ENCODE data around the gene ACTG1.

The ACTG1 gene

DNA sequence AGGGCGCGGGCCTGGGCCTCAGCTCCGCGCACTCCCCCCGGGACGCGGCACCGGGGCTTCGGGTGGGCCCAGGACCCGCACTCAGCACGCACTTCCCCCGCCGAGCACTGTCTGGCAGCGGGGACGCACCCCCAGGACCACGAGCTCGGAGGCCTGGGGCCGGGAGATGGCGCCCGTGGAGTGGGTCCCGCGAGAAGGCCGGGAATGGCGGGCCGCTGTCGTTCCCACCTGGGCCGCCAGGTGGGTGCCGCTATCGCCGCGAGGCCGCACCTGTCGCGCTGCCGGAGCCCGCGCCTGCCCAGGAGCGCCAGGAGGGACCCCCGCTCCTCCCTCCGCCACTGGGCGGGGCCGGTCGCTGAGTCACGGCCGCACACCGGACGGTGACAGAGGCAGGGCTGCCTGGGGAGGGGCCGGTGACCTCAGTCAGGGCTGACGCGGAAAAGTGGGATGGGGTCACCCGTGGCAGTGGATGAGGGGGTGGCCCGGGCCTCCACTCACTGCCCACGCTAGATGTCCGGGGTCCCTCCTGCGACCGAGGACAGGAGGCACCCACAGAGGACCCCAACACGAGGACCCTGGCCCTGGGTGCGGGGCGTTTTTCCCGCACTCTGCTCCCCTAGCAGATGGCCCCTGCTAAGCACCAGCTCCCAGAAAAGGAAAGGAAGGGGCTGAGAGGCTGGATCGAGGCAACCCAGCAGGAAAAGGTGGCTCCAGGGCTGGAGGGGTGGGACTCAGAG, 6.9 kb upstream of the ACTG1 start:
- H3K9me3 Mint-ChIP-seq, result no peaks in the 10 kb centered on the region
- H3K27ac Mint-ChIP-seq, result peak overlapping the region; percentile 27
- intact Hi-C loops (cut with micrococcal nuclease), result loop anchor here (10.0 kb wide), 1 partner anchor 125 kb away; the partner anchor contains the start of gene BAHCC1

DNA sequence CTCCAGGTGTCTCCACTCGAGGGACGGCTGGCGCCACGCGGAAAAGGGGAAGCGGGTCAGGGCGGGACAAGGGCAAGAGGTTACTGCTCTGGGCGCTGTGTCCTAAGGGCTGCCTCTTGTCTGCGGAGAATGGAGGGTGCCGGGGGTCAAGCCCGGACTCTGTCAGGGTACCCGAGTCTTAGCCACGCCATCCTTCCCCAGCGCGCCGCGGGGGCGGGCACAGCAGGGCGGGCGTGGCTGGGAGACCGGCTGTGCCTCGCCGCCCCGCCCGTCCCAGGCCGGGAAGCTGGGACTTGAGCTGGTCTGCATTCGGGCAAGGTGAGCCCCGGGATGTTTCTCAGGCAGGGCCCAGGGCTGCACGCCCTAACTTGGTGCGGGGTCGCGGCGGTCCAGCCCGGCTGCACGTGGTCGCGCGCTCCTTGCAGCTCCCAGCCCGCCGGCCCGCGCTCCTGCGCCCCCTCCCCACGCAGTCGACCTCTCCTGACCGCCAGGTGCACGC, 6.2 kb upstream of the ACTG1 start:
- Mint-ChIP-seq H3K27me3 (peaks cover 36% of the 10 kb centered on the region), H3K27ac (no peak overlapping the region), H3K4me1 (ENCODE audit: low read depth) (peaks cover 44% of the 10 kb centered on the region), H3K9me3 (no peaks in the 10 kb centered on the region), H3K4me3 (peak overlapping the region; percentile 40), H3K36me3 (ENCODE audit: low read depth) (peaks cover 12% of the 10 kb centered on the region)
- intact Hi-C loops (cut with micrococcal nuclease), result loop anchor here (10.0 kb wide), 1 partner anchor 124 kb away; the partner anchor contains the start of gene BAHCC1

More for the DNA sequence above, 6.9 kb upstream of the ACTG1 start:
- H3K36me3 Mint-ChIP-seq (ENCODE audit: low read depth), result peaks cover 12% of the 10 kb centered on the region
- H3K4me3 Mint-ChIP-seq, result peak overlapping the region; percentile 40
- H3K4me1 Mint-ChIP-seq (ENCODE audit: low read depth), result peaks cover 44% of the 10 kb centered on the region
- peaks cover 42% of the 10 kb centered on the region for H3K27me3 Mint-ChIP-seq

DNA sequence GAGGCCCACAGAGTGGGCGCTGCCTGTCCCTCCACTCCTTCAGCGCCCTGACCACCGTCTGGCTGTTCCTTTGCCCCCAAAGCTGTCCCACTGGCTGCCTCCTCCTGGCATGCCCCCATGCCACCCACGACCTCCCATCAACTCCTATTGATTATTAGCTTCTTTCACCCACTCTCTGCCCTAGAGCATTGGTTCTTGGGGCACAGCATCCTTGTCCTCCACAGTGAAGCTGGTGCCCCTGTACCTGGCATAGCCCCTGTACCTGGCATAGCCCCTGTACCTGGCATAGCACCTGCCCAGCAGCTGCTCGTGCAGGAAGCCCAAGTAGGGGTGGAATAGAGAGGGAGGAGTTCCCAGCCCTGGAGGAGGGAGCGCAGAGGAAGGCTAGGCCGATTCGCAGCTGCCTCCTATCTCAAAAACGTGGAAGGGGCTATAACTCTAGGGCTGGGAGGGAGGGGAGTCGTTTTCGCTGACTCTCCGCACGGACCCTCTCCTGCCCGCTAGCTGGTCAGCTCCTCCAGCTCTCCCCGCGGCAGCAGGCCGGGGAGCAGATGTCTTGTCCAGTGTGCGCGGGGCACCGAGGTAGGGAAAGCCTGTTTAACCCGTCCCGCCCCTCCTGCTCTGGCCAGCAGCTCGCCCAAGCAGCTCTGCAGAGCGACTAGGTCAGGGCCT, 5.7 kb upstream of the ACTG1 start:
- Mint-ChIP-seq H3K9me3 (no peaks in the 10 kb centered on the region), H3K4me1 (ENCODE audit: low read depth) (peaks cover 44% of the 10 kb centered on the region), H3K4me3 (peak overlapping the region; percentile 44), H3K27me3 (peaks cover 30% of the 10 kb centered on the region), H3K27ac (no peak overlapping the region), H3K36me3 (ENCODE audit: low read depth) (peaks cover 12% of the 10 kb centered on the region)
- intact Hi-C loops (cut with micrococcal nuclease), result loop anchor here (10.0 kb wide), 1 partner anchor 123 kb away; the partner anchor contains the start of gene BAHCC1

DNA sequence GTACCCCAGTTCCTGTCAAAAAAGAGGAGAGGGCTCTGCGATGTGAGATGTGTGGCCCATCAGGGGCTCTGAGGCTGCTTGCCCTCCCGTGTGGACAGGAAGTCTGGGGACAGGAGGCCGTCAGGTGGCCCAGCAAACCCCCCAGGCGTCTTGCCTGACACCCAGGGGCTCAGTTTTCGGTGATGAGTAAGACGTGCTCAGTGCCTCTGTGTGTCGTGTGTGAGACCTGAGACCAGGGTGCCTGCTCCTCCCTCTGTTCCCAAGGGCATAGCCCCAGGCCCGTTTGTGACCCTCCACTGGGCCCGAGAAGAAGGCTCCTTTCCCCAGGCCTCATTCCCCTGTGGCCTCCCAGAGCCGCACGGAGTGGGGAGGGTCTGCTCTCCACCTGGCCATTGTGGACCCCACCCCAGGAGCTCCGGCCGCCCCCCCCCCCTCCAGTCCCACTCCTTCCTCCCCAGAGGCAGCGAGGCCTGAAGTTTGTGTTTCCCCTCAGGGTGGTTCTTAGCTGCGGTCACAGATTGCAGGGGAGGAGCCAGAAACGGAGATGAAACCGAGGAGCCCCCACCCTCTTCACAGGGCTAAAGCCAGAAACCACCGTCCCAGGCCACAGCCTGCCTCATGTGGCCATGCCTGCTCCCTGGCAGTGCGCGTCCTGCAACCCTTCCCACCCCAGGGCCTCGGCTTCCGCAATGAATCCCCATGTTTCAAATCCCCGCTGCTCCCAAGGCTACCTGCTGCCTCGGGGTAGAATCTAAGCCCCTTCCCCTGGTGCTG, 4.9 kb upstream of the ACTG1 start:
- Mint-ChIP-seq H3K4me1 (ENCODE audit: low read depth) (peaks cover 43% of the 10 kb centered on the region), H3K4me3 (peak overlapping the region; percentile 44), H3K9me3 (no peaks in the 10 kb centered on the region), H3K27me3 (peaks cover 23% of the 10 kb centered on the region), H3K36me3 (ENCODE audit: low read depth) (peaks cover 13% of the 10 kb centered on the region), H3K27ac (no peak overlapping the region)
- intact Hi-C loops (cut with micrococcal nuclease), result loop anchor here (10.0 kb wide), 1 partner anchor 123 kb away; the partner anchor contains the start of gene BAHCC1

DNA sequence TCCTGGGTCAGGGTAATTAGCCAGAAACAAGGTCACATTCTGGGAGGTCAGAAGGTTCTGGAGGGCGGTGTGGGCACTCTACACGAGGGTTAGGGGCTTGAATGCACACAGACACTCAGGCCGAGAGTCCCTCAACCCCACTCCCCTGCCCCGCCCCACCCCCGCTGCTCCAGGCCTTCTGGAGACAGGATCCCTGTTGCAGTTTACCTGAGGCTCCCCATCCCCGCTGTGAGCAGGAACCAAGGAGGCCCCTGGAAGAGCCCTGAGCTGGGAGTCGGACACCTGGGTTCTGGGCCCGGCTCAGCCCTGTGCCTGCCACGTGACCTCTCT, 4.4 kb upstream of the ACTG1 start:
- no peaks in the 10 kb centered on the region for H3K9me3 Mint-ChIP-seq
- peak overlapping the region; percentile 88 for H3K27ac Mint-ChIP-seq
- intact Hi-C loops (cut with micrococcal nuclease), result loop anchor here (10.0 kb wide), 1 partner anchor 122 kb away; the partner anchor contains the start of gene BAHCC1
- peaks cover 18% of the 10 kb centered on the region for H3K36me3 Mint-ChIP-seq (ENCODE audit: low read depth)
- H3K4me3 Mint-ChIP-seq, result peak overlapping the region; percentile 91
- H3K4me1 Mint-ChIP-seq (ENCODE audit: low read depth), result peaks cover 43% of the 10 kb centered on the region
- peaks cover 18% of the 10 kb centered on the region for H3K27me3 Mint-ChIP-seq

DNA sequence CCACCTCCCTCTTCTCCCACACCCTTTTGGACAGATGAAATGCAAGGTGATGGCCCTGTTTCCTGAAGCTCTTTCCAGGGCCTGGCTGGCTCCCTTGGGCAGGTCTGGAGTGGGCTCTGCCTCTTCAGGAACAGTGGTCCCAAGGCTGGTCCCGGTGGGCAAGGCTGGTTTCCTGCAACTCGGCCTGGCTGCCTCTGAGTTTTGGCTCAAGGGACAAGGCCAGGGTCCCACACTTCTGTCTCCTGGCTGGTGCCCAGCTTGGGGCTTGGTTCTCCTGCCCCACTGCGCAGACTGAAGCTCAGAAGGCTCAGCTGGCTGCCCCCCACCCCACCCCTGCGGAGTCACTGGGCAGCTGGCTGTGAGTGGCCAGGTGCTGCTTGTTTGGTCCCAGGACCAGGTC, 3.8 kb upstream of the ACTG1 start:
- Mint-ChIP-seq H3K27me3 (peaks cover 14% of the 10 kb centered on the region), H3K9me3 (no peaks in the 10 kb centered on the region), H3K36me3 (ENCODE audit: low read depth) (peaks cover 24% of the 10 kb centered on the region), H3K4me1 (ENCODE audit: low read depth) (peaks cover 49% of the 10 kb centered on the region), H3K4me3 (peak overlapping the region; percentile 91), H3K27ac (peak overlapping the region; percentile 88)
- intact Hi-C loops (cut with micrococcal nuclease), result loop anchor here (10.0 kb wide), 1 partner anchor 122 kb away; the partner anchor contains the start of gene BAHCC1

DNA sequence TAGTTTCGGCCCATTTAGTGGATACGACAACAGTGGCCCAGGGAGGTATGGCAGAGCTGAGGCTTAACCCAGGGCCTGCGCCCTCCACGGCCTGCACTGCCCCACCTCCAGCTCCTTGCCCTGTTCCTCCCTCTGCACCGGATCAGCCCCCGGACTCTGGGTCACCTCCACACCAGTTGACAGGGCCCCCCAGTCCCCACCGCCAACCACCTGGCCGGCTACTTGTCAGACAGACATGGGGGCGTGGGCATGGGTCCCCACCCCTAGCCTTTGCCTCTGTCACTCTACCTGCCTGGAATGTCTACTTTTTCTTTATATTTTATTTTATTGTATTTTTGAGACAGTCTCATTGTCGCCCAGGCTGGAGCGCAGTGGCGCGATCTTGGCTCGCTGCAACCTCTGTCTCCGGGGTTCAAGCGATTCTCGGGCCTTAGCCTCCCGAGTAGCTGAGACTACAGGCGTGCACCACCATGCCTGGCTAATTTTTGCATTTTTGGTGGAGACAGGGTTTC, 3.0 kb upstream of the ACTG1 start:
- intact Hi-C loops (cut with micrococcal nuclease), result loop anchor here (2.0 to 10.0 kb wide), 2 partner anchors 37 to 121 kb away; partner anchors contain the start of genes BAHCC1 and FAAP100
- Mint-ChIP-seq H3K9me3 (no peaks in the 10 kb centered on the region), H3K27me3 (peaks cover 9% of the 10 kb centered on the region), H3K27ac (peak overlapping the region; percentile 88), H3K4me3 (peak overlapping the region; percentile 91), H3K4me1 (ENCODE audit: low read depth) (peaks cover 57% of the 10 kb centered on the region), H3K36me3 (ENCODE audit: low read depth) (peaks cover 32% of the 10 kb centered on the region)

DNA sequence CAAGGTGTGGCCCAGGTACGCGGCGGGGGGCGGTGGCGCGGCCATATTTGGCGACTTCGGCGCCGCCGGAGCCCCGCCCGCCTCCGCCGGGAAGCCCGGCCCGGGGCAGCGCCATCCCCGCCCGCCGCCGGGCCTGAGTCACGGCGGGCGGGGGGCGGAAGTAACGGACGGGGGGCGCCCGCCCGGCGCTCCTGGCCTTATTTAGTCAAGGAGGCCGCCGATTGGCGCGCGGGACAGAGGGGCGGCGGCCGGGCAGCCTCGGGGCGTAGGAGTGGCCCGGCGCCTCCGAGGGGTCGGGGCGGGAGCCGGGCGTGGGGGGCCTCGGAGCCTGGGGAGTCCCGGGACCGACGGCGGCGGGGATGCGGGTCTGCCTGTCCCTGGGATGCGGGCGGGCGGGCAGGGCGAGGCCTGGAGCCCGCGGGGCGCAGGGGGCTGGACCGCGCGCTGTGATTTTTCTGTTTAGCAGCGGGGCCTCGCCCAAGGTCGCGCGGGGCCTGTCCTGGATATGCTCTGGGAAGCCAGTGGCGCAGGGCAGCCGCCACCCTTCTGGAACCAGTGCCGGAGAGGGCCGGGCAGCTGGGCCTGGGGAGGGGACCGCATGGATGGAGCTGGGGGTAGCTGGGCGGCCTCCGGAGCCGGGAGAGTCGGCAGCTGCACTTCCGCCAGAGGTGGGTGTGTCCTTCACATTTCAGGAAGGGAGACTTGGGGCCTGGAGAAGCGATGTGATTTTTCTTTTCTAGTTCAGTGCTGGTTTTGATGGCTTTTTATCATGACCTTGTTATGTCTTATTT, 2.3 kb upstream of the ACTG1 start:
- Mint-ChIP-seq H3K27ac (peak overlapping the region; percentile 88), H3K4me3 (peak overlapping the region; percentile 91), H3K36me3 (ENCODE audit: low read depth) (peaks cover 39% of the 10 kb centered on the region), H3K27me3 (peaks cover 5% of the 10 kb centered on the region), H3K9me3 (no peaks in the 10 kb centered on the region), H3K4me1 (ENCODE audit: low read depth) (peaks cover 60% of the 10 kb centered on the region)
- intact Hi-C loops (cut with micrococcal nuclease), result loop anchor here (2.0 to 10.0 kb wide), 2 partner anchors 38 to 120 kb away; partner anchors contain the start of genes BAHCC1 and FAAP100

DNA sequence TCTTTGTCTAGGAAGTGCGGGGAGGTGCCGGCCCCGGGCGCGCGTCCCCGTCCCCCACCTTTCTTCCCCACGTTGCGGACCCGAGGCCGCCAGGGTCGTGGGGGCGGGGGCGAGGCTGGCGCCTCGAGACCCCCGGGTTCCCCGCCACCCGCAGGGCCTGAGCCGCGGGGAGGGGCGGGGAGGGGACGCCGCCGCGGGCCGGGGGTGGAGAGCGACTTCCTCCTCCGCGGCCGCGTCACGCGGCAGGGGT, 1.8 kb upstream of the ACTG1 start:
- Mint-ChIP-seq H3K4me1 (ENCODE audit: low read depth) (peaks cover 65% of the 10 kb centered on the region), H3K9me3 (no peaks in the 10 kb centered on the region), H3K27ac (peak overlapping the region; percentile 88), H3K36me3 (ENCODE audit: low read depth) (peaks cover 44% of the 10 kb centered on the region), H3K27me3 (no peaks in the 10 kb centered on the region), H3K4me3 (peak overlapping the region; percentile 81)
- intact Hi-C loops (cut with micrococcal nuclease), result loop anchor here (2.0 to 10.0 kb wide), 2 partner anchors 38 to 120 kb away; partner anchors contain the start of genes BAHCC1 and FAAP100

DNA sequence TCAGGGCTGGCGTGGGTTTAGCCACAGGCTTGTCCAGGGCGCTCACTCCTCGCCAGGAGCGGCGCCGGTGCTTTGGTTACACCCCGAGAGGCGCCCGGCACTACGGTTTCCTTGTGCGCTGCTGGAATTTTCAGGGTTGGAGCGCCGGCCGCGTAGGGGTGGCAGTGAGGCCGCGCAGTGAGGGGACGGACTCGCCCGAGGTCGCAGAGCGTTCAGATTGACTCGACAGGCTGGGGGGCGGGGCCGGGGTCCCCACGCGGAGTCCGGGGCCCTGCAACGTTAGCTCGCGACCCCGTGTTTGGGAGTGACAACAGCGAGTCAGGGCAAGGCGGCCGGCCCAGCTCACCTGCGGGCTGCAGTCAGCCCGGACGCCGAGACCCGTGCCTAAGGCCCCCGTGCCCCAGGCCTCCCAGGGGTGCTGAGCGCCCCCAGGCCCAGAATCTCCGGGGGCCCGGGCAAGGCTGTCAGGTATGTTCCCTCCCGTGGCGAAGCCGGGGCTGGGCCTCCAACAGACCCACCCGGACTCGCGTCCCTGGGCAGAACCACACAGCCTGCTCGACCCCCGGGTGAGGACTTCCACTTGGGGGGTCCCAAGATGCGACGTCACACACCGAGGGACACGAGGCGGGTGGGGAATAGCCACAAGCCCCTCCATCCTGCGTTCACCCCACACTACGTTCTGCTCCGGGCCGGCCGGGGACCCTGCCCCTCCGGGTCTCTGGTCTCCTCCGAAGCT, 1.3 kb upstream of the ACTG1 start:
- Mint-ChIP-seq H3K27me3 (no peaks in the 10 kb centered on the region), H3K36me3 (ENCODE audit: low read depth) (peaks cover 49% of the 10 kb centered on the region), H3K9me3 (no peaks in the 10 kb centered on the region), H3K27ac (peak overlapping the region; percentile 88), H3K4me3 (peak overlapping the region; percentile 81), H3K4me1 (ENCODE audit: low read depth) (peaks cover 70% of the 10 kb centered on the region)
- intact Hi-C loops (cut with micrococcal nuclease), result loop anchor here (2.0 to 10.0 kb wide), 2 partner anchors 39 to 119 kb away; partner anchors contain the start of genes BAHCC1 and FAAP100

DNA sequence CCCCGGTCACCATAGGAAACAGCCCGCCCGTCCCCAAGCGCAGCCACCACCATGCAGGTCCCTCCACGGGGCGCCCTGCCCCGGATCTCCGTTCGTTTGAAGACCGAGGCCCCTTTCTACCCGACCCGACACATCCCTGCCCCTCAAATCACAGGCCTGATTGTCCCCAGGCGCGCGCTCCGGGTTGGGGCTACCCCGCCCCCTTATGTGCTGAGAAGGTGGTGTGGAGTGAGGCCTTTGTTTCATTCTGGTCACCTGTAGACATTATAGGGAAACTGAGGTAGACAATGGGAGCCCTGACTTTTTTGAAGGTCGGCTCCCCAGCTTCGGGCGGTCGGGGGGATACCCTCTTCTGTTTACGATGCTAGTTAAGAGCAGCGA, 763 bp upstream of the ACTG1 start:
- H3K9me3 Mint-ChIP-seq, result no peaks in the 10 kb centered on the region
- peak overlapping the region; percentile 81 for H3K4me3 Mint-ChIP-seq
- peaks cover 72% of the 10 kb centered on the region for H3K4me1 Mint-ChIP-seq (ENCODE audit: low read depth)
- no peaks in the 10 kb centered on the region for H3K27me3 Mint-ChIP-seq
- intact Hi-C loops (cut with micrococcal nuclease), result loop anchor here (10.0 kb wide), 1 partner anchor 119 kb away; the partner anchor contains the start of gene BAHCC1
- H3K27ac Mint-ChIP-seq, result peak overlapping the region; percentile 88
- H3K36me3 Mint-ChIP-seq (ENCODE audit: low read depth), result peaks cover 54% of the 10 kb centered on the region

DNA sequence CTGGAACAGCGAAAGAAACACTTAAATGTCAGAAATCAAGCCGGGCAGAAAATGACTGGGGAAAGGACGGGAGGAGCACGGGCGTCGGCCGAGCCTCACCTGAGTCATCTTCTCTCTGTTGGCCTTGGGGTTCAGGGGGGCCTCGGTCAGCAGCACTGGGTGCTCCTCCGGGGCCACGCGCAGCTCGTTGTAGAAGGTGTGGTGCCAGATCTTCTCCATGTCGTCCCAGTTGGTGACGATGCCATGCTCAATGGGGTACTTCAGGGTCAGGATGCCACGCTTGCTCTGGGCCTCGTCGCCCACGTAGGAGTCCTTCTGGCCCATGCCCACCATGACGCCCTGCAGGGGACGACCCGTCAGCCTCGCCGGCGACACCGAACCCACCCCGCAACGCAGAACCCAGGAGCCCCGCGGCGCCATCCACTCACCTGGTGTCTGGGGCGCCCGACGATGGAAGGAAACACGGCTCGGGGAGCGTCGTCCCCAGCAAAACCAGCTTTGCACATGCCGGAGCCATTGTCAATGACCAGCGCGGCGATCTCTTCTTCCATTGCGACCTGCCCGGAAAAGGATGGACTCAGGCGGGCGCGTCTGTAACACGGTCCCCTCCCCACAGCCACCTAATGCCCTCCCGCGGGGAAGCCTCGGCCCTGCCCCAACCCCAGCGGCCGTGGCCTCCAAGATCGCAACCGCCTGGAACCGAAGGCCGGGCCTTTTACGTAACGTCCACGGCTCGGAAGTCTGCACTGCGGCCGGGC, 616 bp downstream of the ACTG1 start:
- intact Hi-C loops (cut with micrococcal nuclease), result loop anchor here (10.0 kb wide), 1 partner anchor 117 kb away; the partner anchor contains the start of gene BAHCC1
- no peaks in the 10 kb centered on the region for H3K9me3 Mint-ChIP-seq
- H3K4me1 Mint-ChIP-seq (ENCODE audit: low read depth), result peaks cover 61% of the 10 kb centered on the region
- peak overlapping the region; percentile 99 for H3K4me3 Mint-ChIP-seq
- H3K27me3 Mint-ChIP-seq, result no peaks in the 10 kb centered on the region
- H3K36me3 Mint-ChIP-seq (ENCODE audit: low read depth), result peaks cover 53% of the 10 kb centered on the region
- peak overlapping the region; percentile 88 for H3K27ac Mint-ChIP-seq

Measured in dendritic cell treated with granulocyte-macrophage colony-stimulating factor and Interleukin-4, amounts not matched to agents 40 ng/mL and 50 ng/mL, for 4 days (primary cell).